Heart left ventricle (tissue), 13 donors: Measurements from ENCODE around the gene RAB5IF.

ENCODE experiments used
- POLR2A ChIP-seq, 2 donors: fragments of 450-650 bp; IDR thresholded peaks; one replicate each; pipeline ENCODE4 v1.6.1; 2017; ENCODE audit warnings: antibody characterized with exemption in 2 of 2, mild to moderate bottlenecking in 2 of 2, moderate library complexity in 2 of 2
- TF ChIP-seq, protein P1 (sequence below), 12 donors: fragments of 200-600 bp; sonication (generic) in 4 of 12; IDR thresholded peaks; one replicate each; pipeline versions ENCODE4 v1.5.0 to v1.8.0; 2018 to 2022; ENCODE audit warnings: antibody characterized with exemption in 12 of 12, mild to moderate bottlenecking in 5 of 12
- donor health status: ischemic (EF 13 %, LVEDD 7.1; RV severe dilation, severe dysfunction).
- donor health status: DM: no; HTN: yes; CAD: no.
- donor health status: DM: no; HTN: no; CAD: no.
- donor health status: ischemic (EF 25% LVEDD 6.9; RV normal size, moderate dysfunction).
- donor health status: ischemic (EF 25% LVEDD 5.7; RV mildly dilated, moderate dysfunction).
- donor health status: ischemic (EF 35%, LVEDD 5.7; RV mildly dilated, moderate dysfunction).
- donor health status: nonischemic (EF 11% LVEDD 7.7; RV severe dilation, severe dysfunction).
- donor health status: DM: yes; HTN: yes; CAD: no.
- donor health status: PGD.
- donor health status: ischemic (EF 29% LVEDD 5.4; RV normal size, mild dysfunction).
- donor health status: nonischemic (EF 23%, LVEDD 6.1; RV moderate dilation, normal function).

DNA sequence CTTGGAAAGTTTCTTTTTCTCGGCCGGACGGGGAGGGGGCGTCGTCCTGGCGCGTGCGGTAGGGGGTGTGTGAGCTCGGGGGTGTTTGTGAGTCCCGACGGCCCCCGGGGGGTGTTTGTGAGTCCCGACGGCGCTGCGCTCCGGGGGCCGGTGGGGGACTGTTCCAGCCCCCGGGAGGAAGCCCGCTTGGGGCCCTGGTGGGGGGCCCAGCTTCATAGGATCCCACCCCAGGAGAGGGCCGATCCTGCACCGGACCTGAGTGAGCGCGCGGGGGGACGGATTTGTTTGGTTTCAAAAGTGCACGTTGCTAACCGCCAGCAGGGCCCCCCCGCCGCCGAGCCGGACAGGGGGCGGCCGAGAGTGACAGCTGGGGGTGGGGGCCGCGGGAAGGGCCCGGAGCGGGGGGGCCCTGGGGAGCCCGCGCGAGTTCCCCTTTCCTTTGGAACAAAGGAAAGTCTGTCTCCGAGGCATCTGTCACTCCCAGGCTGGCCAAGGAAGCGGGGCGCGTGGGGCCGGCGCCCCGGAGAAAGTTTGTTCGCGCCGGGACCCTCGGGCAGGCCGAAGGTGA, 31.7 kb upstream of the RAB5IF start:
- TF ChIP-seq, protein P1, sequence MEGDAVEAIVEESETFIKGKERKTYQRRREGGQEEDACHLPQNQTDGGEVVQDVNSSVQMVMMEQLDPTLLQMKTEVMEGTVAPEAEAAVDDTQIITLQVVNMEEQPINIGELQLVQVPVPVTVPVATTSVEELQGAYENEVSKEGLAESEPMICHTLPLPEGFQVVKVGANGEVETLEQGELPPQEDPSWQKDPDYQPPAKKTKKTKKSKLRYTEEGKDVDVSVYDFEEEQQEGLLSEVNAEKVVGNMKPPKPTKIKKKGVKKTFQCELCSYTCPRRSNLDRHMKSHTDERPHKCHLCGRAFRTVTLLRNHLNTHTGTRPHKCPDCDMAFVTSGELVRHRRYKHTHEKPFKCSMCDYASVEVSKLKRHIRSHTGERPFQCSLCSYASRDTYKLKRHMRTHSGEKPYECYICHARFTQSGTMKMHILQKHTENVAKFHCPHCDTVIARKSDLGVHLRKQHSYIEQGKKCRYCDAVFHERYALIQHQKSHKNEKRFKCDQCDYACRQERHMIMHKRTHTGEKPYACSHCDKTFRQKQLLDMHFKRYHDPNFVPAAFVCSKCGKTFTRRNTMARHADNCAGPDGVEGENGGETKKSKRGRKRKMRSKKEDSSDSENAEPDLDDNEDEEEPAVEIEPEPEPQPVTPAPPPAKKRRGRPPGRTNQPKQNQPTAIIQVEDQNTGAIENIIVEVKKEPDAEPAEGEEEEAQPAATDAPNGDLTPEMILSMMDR (IDR thresholded peaks at IDR 0.05) = no peak
- no peak for TF ChIP-seq POLR2A (IDR thresholded peaks at IDR 0.05)
